H4 (cell line): ENCODE results near the gene UTS2B. TPM values are rescaled to one million over a fixed set of nuclear protein-coding genes. Genes with fewer than 3 reads are reported as not detected.
A peak's percentile ranks its signal among the peaks of the same experiment; 100 is the strongest.

Experiments
- DNase-seq: peaks from one replicate; pipeline ENCODE4 v3.0.0-alpha.2; 2015; ENCODE audit warnings: low spot score
- total RNA-seq: library from RNA; depleted of rRNA; stranded (reverse); fragments of >200 nt; shearing (Covaris generic); gene quantifications from 2 replicates; pipeline ENCODE4 v1.2.3, GENCODE V29; 2014; rRNA removed

Gene UTS2B
- 0.95 TPM in 1 of 2 replicates, not detected in the other for total RNA-seq

GRCh38 chr3:191329654-191330529 lies at the start of gene UTS2B:
TSS of gene UTS2B (minus strand) at chr3:191330526. CDS start at chr3:191282189, 48,337 bp downstream.
- DNase-seq: peak; percentile 65

- no peak for DNase-seq
Measured at GRCh38 chr3:191380001-191380400, 49.7 kb upstream of the UTS2B start.

GRCh38 chr3:191379446-191379845 lies 49.1 kb upstream of the UTS2B start:
- DNase-seq: no peak

- no peak for DNase-seq
Measured at GRCh38 chr3:191378142-191378812, 48.0 kb upstream of the UTS2B start.

GRCh38 chr3:191376516-191377141 lies 46.3 kb upstream of the UTS2B start:
- peak; percentile 77 for DNase-seq

GRCh38 chr3:191373327-191373726 lies 43.0 kb upstream of the UTS2B start:
- peak; percentile 65 for DNase-seq

- no peak for DNase-seq
Measured at GRCh38 chr3:191372122-191372521, 41.8 kb upstream of the UTS2B start.

GRCh38 chr3:191369616-191370010 lies 39.3 kb upstream of the UTS2B start:
- DNase-seq: peak; percentile 29

- DNase-seq: no peak
Measured at GRCh38 chr3:191368755-191369615, 38.7 kb upstream of the UTS2B start.

GRCh38 chr3:191366675-191367074 lies 36.3 kb upstream of the UTS2B start:
- peak; percentile 59 for DNase-seq

GRCh38 chr3:191363221-191363620 lies 32.9 kb upstream of the UTS2B start:
- DNase-seq: no peak

GRCh38 chr3:191362524-191363090 lies 32.3 kb upstream of the UTS2B start:
- DNase-seq: no peak

- no peak for DNase-seq
Measured at GRCh38 chr3:191362037-191362436, 31.7 kb upstream of the UTS2B start.

- DNase-seq: no peak
Measured at GRCh38 chr3:191361456-191361855, 31.1 kb upstream of the UTS2B start.

GRCh38 chr3:191360620-191361019 lies 30.3 kb upstream of the UTS2B start:
- no peak for DNase-seq

GRCh38 chr3:191358929-191359328 lies 28.6 kb upstream of the UTS2B start:
- no peak for DNase-seq

- no peak for DNase-seq
Measured at GRCh38 chr3:191357909-191358308, 27.6 kb upstream of the UTS2B start.

- peak; percentile 63 for DNase-seq
Measured at GRCh38 chr3:191356631-191357439, 26.5 kb upstream of the UTS2B start.

GRCh38 chr3:191355406-191355805 lies 25.1 kb upstream of the UTS2B start:
- no peak for DNase-seq
